ENCODE results near the gene LGR6.

GRCh38 chr1:202205523-202206190 is 12.1 kb downstream of the LGR6 start:
- no peak for TF ChIP-seq POLR2AphosphoS5 (IDR thresholded peaks at IDR 0.05; ENCODE audit: low read depth, low read length)
- no peak for TF ChIP-seq REST (IDR thresholded peaks at IDR 0.05; ENCODE audit: insufficient read depth in 1 of 2, low read depth in 2 of 2, low read length in 2 of 2)
- TF ChIP-seq FOXP2 (optimal IDR thresholded peaks at IDR 0.05; ENCODE audit: borderline replicate concordance, extremely low read depth, extremely low read length, insufficient read depth) = no peak
- TF ChIP-seq TAF1 (IDR thresholded peaks at IDR 0.05; ENCODE audit: borderline replicate concordance, insufficient read depth, low read length) = no peak
- no peak for TF ChIP-seq SIN3A (IDR thresholded peaks at IDR 0.05; ENCODE audit: borderline replicate concordance, insufficient read depth, low read length)

Measured in PFSK-1 (cell line).